ENCODE measurements around the gene SLC22A23. TPM values are rescaled to one million over a fixed set of nuclear protein-coding genes. Genes with fewer than 3 reads are reported as not detected.
A peak's percentile ranks its signal among the peaks of the same experiment; 100 is the strongest.

SLC22A23 gene
- total RNA-seq, 2 donors from 2014 or later: 85.7 to 89.5 TPM

- H3K9me3 ChIP-seq: no peaks in the 10 kb centered on the region
- H3K9ac ChIP-seq (ENCODE audit: low read depth in 2 of 2, low read length in 2 of 2): peak overlapping the region in 1 of 2 donors; percentile 64
- no peak overlapping the region for H3K4me3 ChIP-seq
- no peaks in the 10 kb centered on the region for H3K27me3 ChIP-seq
- no peaks in the 10 kb centered on the region for H3K36me3 ChIP-seq
- peak; percentile 78 for DNase-seq
- intact Hi-C loops (cut with DNase I): no loop called here
- H3K4me1 ChIP-seq: peaks cover 12% of the 10 kb centered on the region
- H3K27ac ChIP-seq: peak overlapping the region; percentile 78
- TF ChIP-seq CTCF (IDR thresholded peaks at IDR 0.05): no peak
Observed at GRCh38 chr6:3398755-3399696, 57.8 kb downstream of the SLC22A23 start.

DNA sequence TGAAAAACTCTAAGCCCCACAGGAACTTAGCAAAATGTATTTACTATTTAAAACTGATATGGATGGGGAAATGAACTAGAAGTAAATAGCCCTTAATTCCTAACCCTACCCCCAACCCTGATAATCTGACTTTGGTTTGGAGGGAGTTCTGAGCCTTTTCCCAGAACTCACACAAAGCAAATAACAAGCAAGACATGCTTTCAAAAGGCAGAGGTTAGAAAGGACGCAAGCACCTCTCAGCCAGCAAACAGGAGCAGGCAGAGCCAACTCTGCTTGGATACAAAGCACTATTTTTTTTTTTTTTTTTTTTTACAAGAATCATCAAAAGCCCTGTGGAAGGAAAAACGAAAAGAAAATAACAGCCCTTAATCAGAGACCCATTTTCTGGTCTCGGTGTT, 58.7 kb downstream of the SLC22A23 start:
- intact Hi-C loops (cut with DNase I): no loop called here
- no peak for DNase-seq
- no peaks in the 10 kb centered on the region for H3K27me3 ChIP-seq
- TF ChIP-seq CTCF (IDR thresholded peaks at IDR 0.05): no peak
- H3K9me3 ChIP-seq: no peaks in the 10 kb centered on the region
- H3K4me1 ChIP-seq: peaks cover 13% of the 10 kb centered on the region
- H3K27ac ChIP-seq: peak overlapping the region; percentile 78
- H3K9ac ChIP-seq (ENCODE audit: low read depth in 2 of 2, low read length in 2 of 2): peak overlapping the region in 1 of 2 donors; percentile 64
- H3K36me3 ChIP-seq: no peaks in the 10 kb centered on the region
- no peak overlapping the region for H3K4me3 ChIP-seq

GRCh38 chr6:3397229-3398164, 59.4 kb downstream of the SLC22A23 start:
- DNase-seq: peak; percentile 19
- Histone ChIP-seq H3K4me1 (peaks cover 9% of the 10 kb centered on the region), H3K27me3 (no peaks in the 10 kb centered on the region), H3K4me3 (no peak overlapping the region), H3K36me3 (no peaks in the 10 kb centered on the region), H3K9me3 (no peaks in the 10 kb centered on the region), H3K9ac (ENCODE audit: low read depth in 2 of 2, low read length in 2 of 2) (peak overlapping the region in 1 of 2 donors; percentile 64), H3K27ac (peak overlapping the region; percentile 78)
- intact Hi-C loops (cut with DNase I): no loop called here
- TF ChIP-seq CTCF (IDR thresholded peaks at IDR 0.05): no peak

DNA sequence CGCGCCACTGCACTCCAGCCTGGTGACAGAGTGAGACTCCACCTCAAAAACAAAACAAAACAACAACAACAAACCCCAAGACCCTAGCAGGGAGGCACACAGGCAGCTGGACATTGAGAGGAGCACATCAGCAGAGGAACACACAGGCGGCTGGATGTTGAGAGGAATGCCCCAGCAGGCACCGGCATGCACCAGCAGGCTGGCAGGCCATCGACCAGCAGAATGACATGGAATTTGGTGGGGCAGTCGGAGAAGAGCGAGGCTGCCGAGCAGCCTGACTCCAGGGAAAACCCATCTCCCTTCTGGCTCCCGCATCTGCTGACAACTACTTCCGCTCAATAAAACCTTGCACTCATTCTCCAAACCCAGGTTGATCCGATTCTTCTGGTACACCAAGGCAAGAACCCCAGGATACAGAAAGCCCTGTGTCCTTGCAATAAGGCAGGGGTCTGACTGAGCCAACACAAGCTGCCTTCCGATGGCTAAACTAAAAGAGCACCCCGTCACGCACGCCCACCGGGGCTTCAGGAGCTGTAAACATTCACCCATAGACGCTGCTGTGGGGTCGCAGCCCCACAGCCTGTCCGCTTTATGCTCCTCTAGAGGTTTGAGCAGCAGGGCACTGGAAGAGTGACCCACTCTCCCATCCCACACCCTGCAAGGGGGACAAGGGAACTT, 60.2 kb downstream of the SLC22A23 start:
- no peak for TF ChIP-seq CTCF (IDR thresholded peaks at IDR 0.05)
- no peaks in the 10 kb centered on the region for H3K9me3 ChIP-seq
- H3K4me1 ChIP-seq: peaks cover 7% of the 10 kb centered on the region
- no peak for DNase-seq
- no peak overlapping the region for H3K4me3 ChIP-seq
- intact Hi-C loops (cut with DNase I): no loop called here
- H3K9ac ChIP-seq (ENCODE audit: low read depth in 2 of 2, low read length in 2 of 2): no peak overlapping the region
- no peaks in the 10 kb centered on the region for H3K36me3 ChIP-seq
- no peak overlapping the region for H3K27ac ChIP-seq
- H3K27me3 ChIP-seq: no peaks in the 10 kb centered on the region

- DNase-seq: no peak
- intact Hi-C loops (cut with DNase I): no loop called here
- Histone ChIP-seq H3K9ac (ENCODE audit: low read depth in 2 of 2, low read length in 2 of 2) (peak overlapping the region in 1 of 2 donors; percentile 13), H3K4me1 (peaks cover 11% of the 10 kb centered on the region), H3K36me3 (no peaks in the 10 kb centered on the region), H3K4me3 (no peak overlapping the region), H3K27ac (no peak overlapping the region), H3K27me3 (no peaks in the 10 kb centered on the region), H3K9me3 (no peaks in the 10 kb centered on the region)
- TF ChIP-seq CTCF (IDR thresholded peaks at IDR 0.05): no peak
Observed at GRCh38 chr6:3394671-3395070, 62.2 kb downstream of the SLC22A23 start.

Data from colonic mucosa (tissue), 4 donors.